ENCODE measurements around the gene PPP2R1B.
"Not testable (repeated sequence)": the region's sequence is repeated elsewhere in the genome, so short reads cannot be mapped to it uniquely, and the experiment has no call there.

The PPP2R1B gene

DNA sequence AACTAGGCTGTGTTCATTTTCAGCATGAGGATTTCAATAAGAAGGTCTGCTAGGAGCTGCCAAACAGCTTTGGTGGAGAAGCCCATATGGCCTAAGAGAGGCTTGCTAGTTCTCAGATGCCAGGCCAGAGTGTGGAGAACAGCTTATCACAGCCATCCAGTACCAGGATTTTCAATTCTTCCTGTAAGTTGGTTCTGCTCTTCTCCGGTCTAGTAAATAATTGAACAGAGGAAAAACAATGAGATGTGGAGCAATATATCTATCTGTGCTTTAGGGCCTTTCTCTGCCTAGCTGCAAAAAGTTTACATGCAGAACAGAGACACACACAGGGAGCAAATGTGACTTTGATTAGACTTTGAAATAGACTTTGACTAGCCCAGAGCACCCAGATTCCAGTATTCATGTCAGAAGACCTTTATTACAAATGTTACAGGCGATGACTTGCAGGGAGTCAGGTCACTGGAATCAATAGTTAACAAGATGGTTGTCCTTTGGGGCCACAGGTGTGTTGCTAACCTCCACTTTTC, 19.8 kb upstream of the PPP2R1B start:
- no peak overlapping the region for H3K4me3 ChIP-seq (replicated peaks in 1 of 2; ENCODE audit: low read depth in 2 of 2, low read length in 2 of 2)
- TF ChIP-seq, protein P1, sequence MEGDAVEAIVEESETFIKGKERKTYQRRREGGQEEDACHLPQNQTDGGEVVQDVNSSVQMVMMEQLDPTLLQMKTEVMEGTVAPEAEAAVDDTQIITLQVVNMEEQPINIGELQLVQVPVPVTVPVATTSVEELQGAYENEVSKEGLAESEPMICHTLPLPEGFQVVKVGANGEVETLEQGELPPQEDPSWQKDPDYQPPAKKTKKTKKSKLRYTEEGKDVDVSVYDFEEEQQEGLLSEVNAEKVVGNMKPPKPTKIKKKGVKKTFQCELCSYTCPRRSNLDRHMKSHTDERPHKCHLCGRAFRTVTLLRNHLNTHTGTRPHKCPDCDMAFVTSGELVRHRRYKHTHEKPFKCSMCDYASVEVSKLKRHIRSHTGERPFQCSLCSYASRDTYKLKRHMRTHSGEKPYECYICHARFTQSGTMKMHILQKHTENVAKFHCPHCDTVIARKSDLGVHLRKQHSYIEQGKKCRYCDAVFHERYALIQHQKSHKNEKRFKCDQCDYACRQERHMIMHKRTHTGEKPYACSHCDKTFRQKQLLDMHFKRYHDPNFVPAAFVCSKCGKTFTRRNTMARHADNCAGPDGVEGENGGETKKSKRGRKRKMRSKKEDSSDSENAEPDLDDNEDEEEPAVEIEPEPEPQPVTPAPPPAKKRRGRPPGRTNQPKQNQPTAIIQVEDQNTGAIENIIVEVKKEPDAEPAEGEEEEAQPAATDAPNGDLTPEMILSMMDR (IDR thresholded peaks at IDR 0.05; ENCODE audit: low read depth, low read length): no peak
- DNase-seq (ENCODE audit: low read depth in 2 of 2): no peak

DNA sequence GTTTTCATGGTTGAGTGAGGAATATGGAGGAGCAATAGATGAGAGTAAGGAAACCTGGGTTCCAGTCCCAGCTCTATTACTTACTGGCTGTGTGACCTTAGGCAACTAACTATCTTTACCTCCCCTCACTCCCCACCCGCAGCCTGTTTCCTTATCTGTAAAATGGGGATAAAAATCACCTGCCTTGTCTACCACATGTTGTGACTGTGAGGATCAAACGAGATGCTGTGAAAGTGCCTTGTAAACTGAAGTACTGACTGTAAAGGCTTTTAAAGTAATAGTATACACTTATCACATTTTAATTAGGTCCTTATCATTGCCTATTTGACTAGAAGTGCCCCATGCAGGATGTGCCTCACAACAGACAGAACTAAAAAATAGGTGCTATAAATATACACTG, 18.9 kb upstream of the PPP2R1B start:
- TF ChIP-seq, protein P1 (IDR thresholded peaks at IDR 0.05; ENCODE audit: low read depth, low read length): no peak
- H3K4me3 ChIP-seq (replicated peaks in 1 of 2; ENCODE audit: low read depth in 2 of 2, low read length in 2 of 2): no peak overlapping the region
- no peak for DNase-seq (ENCODE audit: low read depth in 2 of 2)

DNA sequence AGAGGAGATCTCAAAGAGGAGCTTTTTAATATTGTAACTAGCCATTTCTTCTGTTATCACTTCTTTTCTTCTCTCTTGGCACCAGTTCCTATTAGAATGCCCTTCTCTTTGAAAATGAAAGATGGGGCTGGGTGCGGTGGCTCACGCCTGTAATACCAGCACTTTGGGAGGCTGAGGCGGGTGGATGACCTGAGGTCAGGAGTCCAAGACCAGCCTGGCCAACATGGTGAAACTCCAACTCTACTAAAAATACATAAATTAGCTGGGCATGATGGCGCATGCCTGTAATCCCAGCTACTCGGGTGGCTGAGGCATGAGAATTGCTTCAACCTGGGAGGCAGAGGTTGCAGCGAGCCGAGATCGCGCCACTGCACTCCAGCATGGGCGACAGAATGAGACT, 18.1 kb upstream of the PPP2R1B start:
- DNase-seq (ENCODE audit: low read depth in 2 of 2); H3K4me3 ChIP-seq (replicated peaks in 1 of 2; ENCODE audit: low read depth in 2 of 2, low read length in 2 of 2): not testable (repeated sequence)

DNA sequence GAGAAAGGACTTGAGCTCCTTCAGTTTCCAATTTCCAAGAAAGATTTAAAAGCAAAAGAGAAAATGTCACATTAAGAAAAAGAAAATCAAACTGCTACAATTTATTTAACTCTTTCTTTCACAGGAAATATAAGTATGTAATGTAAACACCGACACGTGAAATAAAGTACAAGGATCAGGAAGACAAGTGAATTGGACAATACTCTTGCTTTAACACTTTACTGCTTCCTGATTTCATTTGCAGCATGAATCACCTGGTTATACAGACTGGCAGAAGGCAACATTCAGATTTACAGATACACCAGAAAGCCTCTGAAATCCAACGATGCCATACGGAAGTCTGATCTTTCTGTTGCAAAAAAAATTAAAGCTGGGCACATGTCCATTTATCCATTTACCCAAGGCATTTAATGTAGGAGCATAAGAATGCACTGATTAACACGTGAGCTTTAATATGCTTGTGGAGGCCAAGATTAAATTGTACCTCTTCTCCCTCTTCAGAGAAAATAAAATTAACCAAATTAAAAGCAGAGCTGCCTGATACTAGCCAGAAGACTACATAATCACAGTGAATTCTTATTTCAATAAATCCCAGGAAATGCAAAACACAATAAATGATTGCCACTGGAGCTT, 16.0 kb upstream of the PPP2R1B start:
- DNase-seq (ENCODE audit: low read depth in 2 of 2): no peak
- TF ChIP-seq, protein P1 (IDR thresholded peaks at IDR 0.05; ENCODE audit: low read depth, low read length): no peak
- no peak overlapping the region for H3K4me3 ChIP-seq (replicated peaks in 1 of 2; ENCODE audit: low read depth in 2 of 2, low read length in 2 of 2)

DNA sequence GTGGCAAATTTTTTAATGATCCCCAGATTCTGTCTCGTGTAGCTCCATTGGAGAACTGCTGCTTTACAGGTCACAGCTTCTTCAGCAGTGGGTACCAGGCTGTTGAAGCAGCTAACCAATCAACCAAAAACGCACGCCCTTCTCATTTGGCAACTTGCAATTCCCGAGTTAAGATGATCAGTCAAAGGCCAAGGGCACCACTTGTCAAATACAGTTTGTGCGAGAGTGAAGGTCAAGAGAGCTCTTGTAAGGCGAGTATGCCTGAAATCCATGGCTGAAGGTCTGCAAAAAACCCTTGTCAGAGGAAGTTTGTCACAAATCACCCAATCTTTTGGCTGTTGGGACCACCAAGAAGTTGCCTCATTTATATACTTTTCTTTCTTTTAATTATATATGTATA, 12.9 kb upstream of the PPP2R1B start:
- no peak for DNase-seq (ENCODE audit: low read depth in 2 of 2)
- H3K4me3 ChIP-seq (replicated peaks in 1 of 2; ENCODE audit: low read depth in 2 of 2, low read length in 2 of 2): no peak overlapping the region
- TF ChIP-seq, protein P1 (IDR thresholded peaks at IDR 0.05; ENCODE audit: low read depth, low read length): no peak

DNA sequence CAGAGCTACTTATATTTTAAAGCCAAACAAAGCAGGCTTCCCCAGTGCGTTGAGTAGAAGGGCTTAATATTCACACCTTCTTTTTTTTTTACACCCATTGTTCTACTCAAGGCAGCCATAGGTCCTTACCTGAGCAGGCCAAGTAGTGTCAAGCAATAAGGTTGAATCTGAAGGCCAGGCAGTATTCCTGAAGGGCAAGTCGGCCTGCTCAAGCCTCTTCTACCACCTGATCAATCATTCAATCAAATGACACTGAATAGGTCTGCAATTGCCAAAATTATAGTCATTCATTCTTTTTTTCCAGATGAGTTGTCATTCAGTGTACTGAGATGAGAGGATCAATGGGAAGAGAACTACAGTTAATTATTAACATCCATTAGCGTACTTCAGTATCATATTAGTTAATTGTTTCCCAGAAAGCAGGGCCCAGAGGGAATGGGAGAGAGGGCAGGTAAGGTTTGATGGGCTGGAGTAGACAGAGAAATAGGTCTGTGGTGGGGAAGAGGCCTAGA, 11.9 kb upstream of the PPP2R1B start:
- no peak for DNase-seq (ENCODE audit: low read depth in 2 of 2)
- TF ChIP-seq, protein P1 (IDR thresholded peaks at IDR 0.05; ENCODE audit: low read depth, low read length): no peak

DNA sequence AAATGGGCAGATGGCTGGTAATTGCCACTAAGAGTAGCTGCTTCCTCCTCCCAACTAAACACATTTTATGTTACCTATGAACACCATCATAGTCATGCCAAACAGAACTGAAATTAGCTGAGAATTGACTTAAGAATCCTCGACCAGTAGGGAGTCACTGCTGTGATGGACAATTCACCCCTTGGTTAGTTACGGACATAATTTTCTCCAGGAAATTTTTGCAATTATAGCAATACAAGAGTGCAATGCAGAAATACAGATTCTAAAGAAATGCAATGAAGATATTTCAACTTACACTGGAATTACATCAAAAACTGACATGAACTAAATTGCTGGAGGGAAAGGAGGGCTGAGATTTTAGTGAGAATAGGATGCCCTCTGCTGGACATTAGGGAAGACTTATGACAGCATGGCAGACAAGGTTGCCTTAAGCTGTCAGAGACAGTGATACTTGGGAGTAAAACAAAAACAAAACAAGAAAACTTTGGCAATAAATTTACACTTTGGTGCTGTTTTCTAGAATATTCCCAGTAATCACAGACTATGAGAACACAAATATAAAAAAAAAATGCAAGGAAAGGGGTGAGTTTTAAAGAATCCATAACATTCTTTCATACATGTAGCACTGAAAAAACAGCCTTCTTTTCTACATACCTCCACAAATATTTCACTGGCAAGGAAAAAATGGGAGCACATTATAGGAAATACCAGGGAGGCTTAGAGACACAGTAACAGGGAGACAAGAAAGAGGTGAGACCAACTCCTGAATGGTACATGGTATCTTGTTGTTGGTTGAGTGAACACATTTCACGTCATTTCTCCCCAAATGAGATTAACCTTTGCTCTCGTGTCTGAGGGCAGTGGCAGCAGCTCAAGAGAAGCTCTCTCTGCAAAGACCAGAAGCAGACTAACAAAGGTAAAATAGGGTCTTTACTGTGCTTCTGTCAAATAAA, 11.2 kb upstream of the PPP2R1B start:
- TF ChIP-seq, protein P1 (IDR thresholded peaks at IDR 0.05; ENCODE audit: low read depth, low read length): peak; percentile 63
- DNase-seq (ENCODE audit: low read depth in 2 of 2): peak; percentile 88 to 91
- H3K4me3 ChIP-seq (replicated peaks in 1 of 2; ENCODE audit: low read depth in 2 of 2, low read length in 2 of 2): no peak overlapping the region

More for the DNA sequence above, 11.9 kb upstream of the PPP2R1B start:
- H3K4me3 ChIP-seq (replicated peaks in 1 of 2; ENCODE audit: low read depth in 2 of 2, low read length in 2 of 2): no peak overlapping the region

Data from cardiac fibroblast (primary cell).